ENCODE measurements around the gene RXRA. TPM values are rescaled to one million over a fixed set of nuclear protein-coding genes. Genes with fewer than 3 reads are reported as not detected.

The RXRA gene
- total and polyA plus RNA-seq, 2 experiments from 2014 or later = 32.9 to 46.1 TPM

DNA sequence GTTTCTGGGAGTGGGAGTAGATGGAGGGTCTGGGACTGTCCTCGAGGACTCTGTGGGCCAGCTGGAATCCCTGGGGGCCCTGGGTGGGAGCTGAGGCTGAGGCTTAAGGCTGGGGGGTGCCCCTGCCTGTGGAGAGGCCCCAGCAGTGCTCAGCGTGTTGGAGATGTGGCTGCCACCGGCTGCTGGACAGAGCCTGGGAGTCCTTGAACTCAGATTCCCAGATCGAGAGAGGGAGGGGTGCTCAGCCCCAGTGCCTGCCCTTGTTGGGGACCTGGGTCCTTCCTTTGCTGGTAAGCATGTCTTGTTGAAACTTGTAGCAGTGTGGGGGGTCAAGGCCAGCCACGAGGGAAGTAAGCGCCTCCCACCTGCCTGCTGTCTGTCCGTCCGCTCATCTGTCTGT is 10.7 kb downstream of the RXRA start:
- H3K4me1 ChIP-seq (ENCODE audit: low read depth) = peaks cover 22% of the 10 kb centered on the region
- no peak for DNase-seq (ENCODE audit: low read depth in 1 of 2, low spot score in 1 of 2)
- no peaks in the 10 kb centered on the region for H3K9me3 ChIP-seq (ENCODE audit: low read depth)
- TF ChIP-seq, protein P1, sequence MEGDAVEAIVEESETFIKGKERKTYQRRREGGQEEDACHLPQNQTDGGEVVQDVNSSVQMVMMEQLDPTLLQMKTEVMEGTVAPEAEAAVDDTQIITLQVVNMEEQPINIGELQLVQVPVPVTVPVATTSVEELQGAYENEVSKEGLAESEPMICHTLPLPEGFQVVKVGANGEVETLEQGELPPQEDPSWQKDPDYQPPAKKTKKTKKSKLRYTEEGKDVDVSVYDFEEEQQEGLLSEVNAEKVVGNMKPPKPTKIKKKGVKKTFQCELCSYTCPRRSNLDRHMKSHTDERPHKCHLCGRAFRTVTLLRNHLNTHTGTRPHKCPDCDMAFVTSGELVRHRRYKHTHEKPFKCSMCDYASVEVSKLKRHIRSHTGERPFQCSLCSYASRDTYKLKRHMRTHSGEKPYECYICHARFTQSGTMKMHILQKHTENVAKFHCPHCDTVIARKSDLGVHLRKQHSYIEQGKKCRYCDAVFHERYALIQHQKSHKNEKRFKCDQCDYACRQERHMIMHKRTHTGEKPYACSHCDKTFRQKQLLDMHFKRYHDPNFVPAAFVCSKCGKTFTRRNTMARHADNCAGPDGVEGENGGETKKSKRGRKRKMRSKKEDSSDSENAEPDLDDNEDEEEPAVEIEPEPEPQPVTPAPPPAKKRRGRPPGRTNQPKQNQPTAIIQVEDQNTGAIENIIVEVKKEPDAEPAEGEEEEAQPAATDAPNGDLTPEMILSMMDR (IDR thresholded peaks at IDR 0.05; ENCODE audit: low read depth, low read length) = no peak
- no peaks in the 10 kb centered on the region for H3K27me3 ChIP-seq
- H3K4me3 ChIP-seq = no peak overlapping the region
- no peaks in the 10 kb centered on the region for H3K36me3 ChIP-seq
- H3K27ac ChIP-seq = no peak overlapping the region

DNA sequence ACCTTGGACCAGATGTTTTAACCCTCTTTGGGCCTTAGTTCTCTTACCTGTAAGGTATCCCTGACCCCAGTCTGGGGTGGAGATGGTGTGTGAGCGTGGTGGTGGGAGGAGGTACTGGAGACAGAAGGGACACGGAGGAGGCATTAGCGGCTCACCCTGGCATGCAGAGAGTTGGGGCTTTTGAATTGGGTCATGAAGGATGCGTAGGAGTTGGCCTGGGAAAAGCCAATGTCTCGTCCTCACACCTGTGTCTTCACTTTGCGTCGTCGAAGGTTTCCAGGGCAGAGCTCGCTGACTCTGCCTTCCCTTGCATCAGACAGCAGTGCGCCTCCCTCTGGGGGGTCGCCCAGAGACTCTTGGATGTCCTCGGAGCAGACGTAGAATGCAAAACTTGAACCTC is 11.2 kb downstream of the RXRA start:
- no peak overlapping the region for H3K4me3 ChIP-seq
- DNase-seq (ENCODE audit: low read depth in 1 of 2, low spot score in 1 of 2) = no peak
- H3K36me3 ChIP-seq = no peaks in the 10 kb centered on the region
- H3K4me1 ChIP-seq (ENCODE audit: low read depth) = peaks cover 17% of the 10 kb centered on the region
- no peaks in the 10 kb centered on the region for H3K9me3 ChIP-seq (ENCODE audit: low read depth)
- TF ChIP-seq, protein P1 (IDR thresholded peaks at IDR 0.05; ENCODE audit: low read depth, low read length) = no peak
- no peaks in the 10 kb centered on the region for H3K27me3 ChIP-seq
- H3K27ac ChIP-seq = no peak overlapping the region

DNA sequence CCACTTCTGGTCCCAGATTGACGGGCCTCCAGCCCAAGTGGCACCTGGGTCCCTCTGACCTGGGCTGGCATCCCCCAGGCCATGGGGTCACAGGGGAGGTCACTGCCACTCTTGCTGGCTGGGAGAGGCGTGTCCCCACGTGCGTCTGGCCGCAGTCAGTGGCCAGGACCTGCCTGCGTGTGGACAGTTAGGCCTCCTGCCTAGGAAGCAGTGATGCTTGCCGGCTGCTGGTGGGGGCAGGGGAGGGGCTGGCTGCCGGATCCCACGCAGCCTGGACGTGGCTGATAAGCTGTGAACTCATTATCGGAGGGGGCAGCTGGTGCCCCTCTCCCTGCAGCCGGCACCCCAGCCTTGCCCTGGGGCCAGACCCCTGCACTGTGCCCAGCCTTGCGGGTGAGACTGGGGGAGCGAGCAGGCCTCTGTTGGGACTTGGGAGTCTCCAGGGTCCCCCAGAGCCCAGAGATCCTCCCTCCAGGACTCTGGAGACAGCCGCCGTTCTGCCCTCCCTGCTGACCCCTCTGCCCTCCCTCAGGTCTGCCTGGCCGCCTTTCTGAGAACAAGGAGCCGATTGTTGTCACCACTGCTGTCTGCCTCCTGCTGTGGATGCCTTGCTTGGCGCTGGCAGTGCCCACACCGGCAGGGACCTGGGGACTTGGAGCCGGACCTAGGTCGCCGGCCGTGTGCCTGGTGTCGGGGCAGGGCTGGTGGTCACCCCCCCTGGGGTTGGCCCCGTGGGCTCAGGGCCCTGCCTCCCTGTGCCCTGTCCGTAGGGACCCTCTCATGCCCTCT is 12.3 kb downstream of the RXRA start:
- Histone ChIP-seq H3K27ac (peak overlapping the region; percentile 33), H3K9me3 (ENCODE audit: low read depth) (no peaks in the 10 kb centered on the region), H3K4me3 (no peak overlapping the region), H3K27me3 (no peaks in the 10 kb centered on the region), H3K4me1 (ENCODE audit: low read depth) (peaks cover 14% of the 10 kb centered on the region), H3K36me3 (no peaks in the 10 kb centered on the region)
- TF ChIP-seq, protein P1 (IDR thresholded peaks at IDR 0.05; ENCODE audit: low read depth, low read length) = no peak
- peak in 1 of 2 donors; percentile 38 for DNase-seq (ENCODE audit: low read depth in 1 of 2, low spot score in 1 of 2)

GRCh38 chr9:134339183-134339806 is 13.0 kb downstream of the RXRA start:
- no peaks in the 10 kb centered on the region for H3K27me3 ChIP-seq
- peak overlapping the region; percentile 33 for H3K27ac ChIP-seq
- no peak overlapping the region for H3K4me3 ChIP-seq
- peak in 1 of 2 donors; percentile 42 for DNase-seq (ENCODE audit: low read depth in 1 of 2, low spot score in 1 of 2)
- H3K9me3 ChIP-seq (ENCODE audit: low read depth) = no peaks in the 10 kb centered on the region
- TF ChIP-seq, protein P1 (IDR thresholded peaks at IDR 0.05; ENCODE audit: low read depth, low read length) = no peak
- no peaks in the 10 kb centered on the region for H3K36me3 ChIP-seq
- H3K4me1 ChIP-seq (ENCODE audit: low read depth) = peaks cover 14% of the 10 kb centered on the region

DNA sequence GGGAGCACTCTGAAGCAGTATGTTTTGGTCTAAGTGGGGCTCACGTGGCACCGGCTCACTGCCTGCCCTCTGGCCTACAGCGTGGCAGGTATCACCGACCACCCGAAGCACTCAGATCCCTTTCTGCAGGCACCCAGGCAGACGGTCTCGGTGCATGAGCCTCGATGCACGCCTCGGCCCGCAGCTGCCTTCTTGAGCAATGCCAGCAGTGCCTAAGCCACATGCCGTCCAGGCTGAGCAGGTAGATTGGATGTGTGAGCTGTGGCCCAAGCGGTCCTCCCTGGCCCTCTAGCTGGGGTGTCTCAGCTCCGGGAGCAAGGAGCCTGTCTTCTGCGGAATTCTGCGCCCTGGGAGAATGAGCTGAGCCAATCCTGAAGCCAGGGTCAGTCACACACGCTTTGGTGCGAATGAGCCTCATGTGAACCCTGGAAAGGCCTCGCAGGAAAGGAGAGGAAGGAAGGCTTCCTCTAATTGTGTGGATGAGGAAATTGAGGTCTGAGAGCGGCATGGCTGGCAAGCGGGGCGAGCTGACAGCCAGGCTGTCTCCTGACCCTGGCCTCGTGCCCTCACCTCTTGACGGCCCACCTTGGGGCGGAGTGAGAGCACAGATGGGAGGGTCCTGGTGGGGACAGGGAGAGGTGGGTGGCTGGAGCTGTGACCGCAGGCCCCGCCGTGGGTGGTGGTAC is 14.4 kb downstream of the RXRA start:
- H3K27ac ChIP-seq = no peak overlapping the region
- TF ChIP-seq, protein P1 (IDR thresholded peaks at IDR 0.05; ENCODE audit: low read depth, low read length) = no peak
- no peaks in the 10 kb centered on the region for H3K27me3 ChIP-seq

More for the DNA sequence above, 14.4 kb downstream of the RXRA start:
- H3K36me3 ChIP-seq = no peaks in the 10 kb centered on the region
- peaks cover 14% of the 10 kb centered on the region for H3K4me1 ChIP-seq (ENCODE audit: low read depth)
- no peaks in the 10 kb centered on the region for H3K9me3 ChIP-seq (ENCODE audit: low read depth)
- DNase-seq (ENCODE audit: low read depth in 1 of 2, low spot score in 1 of 2) = no peak
- H3K4me3 ChIP-seq = no peak overlapping the region

All from cardiac muscle cell (in vitro differentiated cells and primary cell).